ENCODE data around the gene PLXNB2. TPM values are rescaled to one million over a fixed set of nuclear protein-coding genes. Genes with fewer than 3 reads are reported as not detected.

Gene PLXNB2
- total RNA-seq, 1 experiment from 2014 or later: 227 TPM

DNA sequence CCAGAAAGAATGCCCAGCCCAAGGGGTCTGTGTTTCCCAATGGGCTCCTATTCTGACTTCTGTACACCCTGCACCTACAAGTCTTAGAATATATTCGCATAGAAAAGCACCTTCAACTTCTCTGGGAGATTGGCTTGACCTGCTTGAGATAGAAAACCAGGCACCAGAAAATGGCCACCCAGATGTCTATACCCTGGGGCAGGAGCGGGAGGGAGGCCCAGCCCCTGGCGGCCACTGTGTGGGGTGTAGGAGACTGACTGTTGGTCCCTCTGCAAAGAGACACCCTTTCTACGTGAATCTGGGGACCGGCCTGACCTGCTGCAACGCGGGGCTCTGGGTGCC is 10.9 kb upstream of the PLXNB2 start:
- Histone ChIP-seq H3K4me1 (ENCODE audit: control insufficient read depth, insufficient read depth, low read length) (peaks cover 9% of the 10 kb centered on the region; the same call in 1 of the 2 replicates), H3K4me3 (ENCODE audit: low read depth in 2 of 2, low read length in 2 of 2) (no peak overlapping the region), H3K36me3 (ENCODE audit: control insufficient read depth, insufficient read depth, low read length) (no peaks in the 10 kb centered on the region), H3K27ac (ENCODE audit: low read length) (no peak overlapping the region), H3K27me3 (ENCODE audit: control insufficient read depth, insufficient read depth, low read length) (no peaks in the 10 kb centered on the region), H3K9me3 (ENCODE audit: control insufficient read depth, insufficient read depth, low read depth, low read length) (no peaks in the 10 kb centered on the region)
- ChIA-PET POLR2A (no interaction called here), CTCF (no interaction called here)
- ATAC-seq: no peak
- intact Hi-C loops (cut with micrococcal nuclease; ENCODE audit: unreplicated experiment): no loop called here
- no peak for TF ChIP-seq SIN3A (IDR thresholded peaks at IDR 0.05; ENCODE audit: borderline replicate concordance, insufficient read depth, low read depth, low read length)
- no peak for TF ChIP-seq POLR2AphosphoS5 (IDR thresholded peaks at IDR 0.05; ENCODE audit: low read depth, low read length)
- TF ChIP-seq, protein P1, sequence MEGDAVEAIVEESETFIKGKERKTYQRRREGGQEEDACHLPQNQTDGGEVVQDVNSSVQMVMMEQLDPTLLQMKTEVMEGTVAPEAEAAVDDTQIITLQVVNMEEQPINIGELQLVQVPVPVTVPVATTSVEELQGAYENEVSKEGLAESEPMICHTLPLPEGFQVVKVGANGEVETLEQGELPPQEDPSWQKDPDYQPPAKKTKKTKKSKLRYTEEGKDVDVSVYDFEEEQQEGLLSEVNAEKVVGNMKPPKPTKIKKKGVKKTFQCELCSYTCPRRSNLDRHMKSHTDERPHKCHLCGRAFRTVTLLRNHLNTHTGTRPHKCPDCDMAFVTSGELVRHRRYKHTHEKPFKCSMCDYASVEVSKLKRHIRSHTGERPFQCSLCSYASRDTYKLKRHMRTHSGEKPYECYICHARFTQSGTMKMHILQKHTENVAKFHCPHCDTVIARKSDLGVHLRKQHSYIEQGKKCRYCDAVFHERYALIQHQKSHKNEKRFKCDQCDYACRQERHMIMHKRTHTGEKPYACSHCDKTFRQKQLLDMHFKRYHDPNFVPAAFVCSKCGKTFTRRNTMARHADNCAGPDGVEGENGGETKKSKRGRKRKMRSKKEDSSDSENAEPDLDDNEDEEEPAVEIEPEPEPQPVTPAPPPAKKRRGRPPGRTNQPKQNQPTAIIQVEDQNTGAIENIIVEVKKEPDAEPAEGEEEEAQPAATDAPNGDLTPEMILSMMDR (IDR thresholded peaks at IDR 0.05): no peak
- TF ChIP-seq, protein P2, sequence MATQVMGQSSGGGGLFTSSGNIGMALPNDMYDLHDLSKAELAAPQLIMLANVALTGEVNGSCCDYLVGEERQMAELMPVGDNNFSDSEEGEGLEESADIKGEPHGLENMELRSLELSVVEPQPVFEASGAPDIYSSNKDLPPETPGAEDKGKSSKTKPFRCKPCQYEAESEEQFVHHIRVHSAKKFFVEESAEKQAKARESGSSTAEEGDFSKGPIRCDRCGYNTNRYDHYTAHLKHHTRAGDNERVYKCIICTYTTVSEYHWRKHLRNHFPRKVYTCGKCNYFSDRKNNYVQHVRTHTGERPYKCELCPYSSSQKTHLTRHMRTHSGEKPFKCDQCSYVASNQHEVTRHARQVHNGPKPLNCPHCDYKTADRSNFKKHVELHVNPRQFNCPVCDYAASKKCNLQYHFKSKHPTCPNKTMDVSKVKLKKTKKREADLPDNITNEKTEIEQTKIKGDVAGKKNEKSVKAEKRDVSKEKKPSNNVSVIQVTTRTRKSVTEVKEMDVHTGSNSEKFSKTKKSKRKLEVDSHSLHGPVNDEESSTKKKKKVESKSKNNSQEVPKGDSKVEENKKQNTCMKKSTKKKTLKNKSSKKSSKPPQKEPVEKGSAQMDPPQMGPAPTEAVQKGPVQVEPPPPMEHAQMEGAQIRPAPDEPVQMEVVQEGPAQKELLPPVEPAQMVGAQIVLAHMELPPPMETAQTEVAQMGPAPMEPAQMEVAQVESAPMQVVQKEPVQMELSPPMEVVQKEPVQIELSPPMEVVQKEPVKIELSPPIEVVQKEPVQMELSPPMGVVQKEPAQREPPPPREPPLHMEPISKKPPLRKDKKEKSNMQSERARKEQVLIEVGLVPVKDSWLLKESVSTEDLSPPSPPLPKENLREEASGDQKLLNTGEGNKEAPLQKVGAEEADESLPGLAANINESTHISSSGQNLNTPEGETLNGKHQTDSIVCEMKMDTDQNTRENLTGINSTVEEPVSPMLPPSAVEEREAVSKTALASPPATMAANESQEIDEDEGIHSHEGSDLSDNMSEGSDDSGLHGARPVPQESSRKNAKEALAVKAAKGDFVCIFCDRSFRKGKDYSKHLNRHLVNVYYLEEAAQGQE (IDR thresholded peaks at IDR 0.05; ENCODE audit: insufficient read depth in 1 of 2, low read depth in 2 of 2, low read length in 1 of 2): no peak
- no peak for TF ChIP-seq TCF7L2 (IDR thresholded peaks at IDR 0.05; ENCODE audit: low read depth, low read length)
- no peak for DNase-seq (ENCODE audit: low read depth, low spot score)
- BruUV-seq (replicated peaks): no TSS peak
- in situ Hi-C loops (cut with HindIII; ENCODE audit: low pct_unique_long_range_greater_than_20kb, low sequenced_read_pairs): no loop called here

DNA sequence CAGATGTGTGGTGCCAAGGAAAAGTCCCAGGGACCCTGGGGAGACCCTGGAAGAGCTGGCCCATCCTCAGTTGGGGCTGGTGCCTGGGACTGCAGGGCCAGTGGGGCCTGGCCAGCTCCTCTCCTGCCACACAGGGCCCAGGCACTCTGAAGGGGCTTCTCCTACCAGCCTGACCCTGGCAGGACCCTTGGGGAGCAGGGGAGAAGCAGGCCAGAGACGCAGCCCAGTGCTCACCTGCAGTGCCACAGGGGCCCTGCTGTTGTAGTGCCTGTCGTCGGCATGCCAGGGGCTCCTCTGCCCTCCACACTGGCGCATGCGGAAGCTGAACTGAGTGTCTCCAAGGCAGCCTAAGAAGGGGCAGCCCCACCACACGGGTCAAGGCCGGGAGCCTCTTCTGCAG is 10.2 kb upstream of the PLXNB2 start:
- ATAC-seq (no peak), DNase-seq (ENCODE audit: low read depth, low spot score) (no peak)
- TF ChIP-seq, protein P2 (IDR thresholded peaks at IDR 0.05; ENCODE audit: insufficient read depth in 1 of 2, low read depth in 2 of 2, low read length in 1 of 2): no peak
- TF ChIP-seq, protein P1 (IDR thresholded peaks at IDR 0.05): no peak
- no peak for TF ChIP-seq SIN3A (IDR thresholded peaks at IDR 0.05; ENCODE audit: borderline replicate concordance, insufficient read depth, low read depth, low read length)
- no TSS peak for BruUV-seq (replicated peaks)
- intact Hi-C loops (cut with micrococcal nuclease; ENCODE audit: unreplicated experiment): no loop called here
- H3K36me3 ChIP-seq (ENCODE audit: control insufficient read depth, insufficient read depth, low read length): no peaks in the 10 kb centered on the region
- no peak overlapping the region for H3K27ac ChIP-seq (ENCODE audit: low read length)
- in situ Hi-C loops (cut with HindIII; ENCODE audit: low pct_unique_long_range_greater_than_20kb, low sequenced_read_pairs): no loop called here
- no peak overlapping the region for H3K4me3 ChIP-seq (ENCODE audit: low read depth in 2 of 2, low read length in 2 of 2)
- ChIA-PET CTCF (no interaction called here), POLR2A (interaction anchor here (0.6 kb wide), 1 partner anchor 14 kb away, joined by 3 read pairs; no protein-coding TSS in a partner anchor)
- peaks cover 9% of the 10 kb centered on the region; the same call in 1 of the 2 replicates for H3K4me1 ChIP-seq (ENCODE audit: control insufficient read depth, insufficient read depth, low read length)
- no peaks in the 10 kb centered on the region for H3K9me3 ChIP-seq (ENCODE audit: control insufficient read depth, insufficient read depth, low read depth, low read length)
- no peaks in the 10 kb centered on the region for H3K27me3 ChIP-seq (ENCODE audit: control insufficient read depth, insufficient read depth, low read length)

All from Panc1 (cell line).